CD4-positive, alpha-beta T cell (primary cell): Measurements from ENCODE around the gene XIAP. TPM values are rescaled to one million over a fixed set of nuclear protein-coding genes. Genes with fewer than 3 reads are reported as not detected.

Source experiments
- ATAC-seq: fragments of 200-7000 bp; cut with Tn5 transposase; one replicate; pipeline ENCODE4 v1.10.0; 2022; ENCODE audit warnings: mild to moderate bottlenecking; ENCODE audit not compliant: poor library complexity
- CTCF ChIA-PET: fragments of 350-600 bp; sonication (Branson Sonifier 250); formaldehyde crosslinking; loops from one replicate; lab custom pipeline; 2021; ENCODE audit warnings: antibody characterized with exemption, inconsistent platforms; lab: Charles Lee
- POLR2A ChIA-PET: fragments of 350-600 bp; sonication (Branson Sonifier 250); formaldehyde crosslinking; loops from one replicate; lab custom pipeline; 2021; ENCODE audit warnings: antibody characterized with exemption, inconsistent platforms; lab: Charles Lee
- DNase-seq, 14 experiments: peaks; one replicate each; pipeline ENCODE4 v3.0.0-alpha.2; 2013 to 2020; ENCODE audit warnings: mixed read lengths in 2 of 14
- H3K27ac ChIP-seq, 2 donors: one replicate each; pipeline versions ENCODE4 v1.5.1 to v1.7.0; 2013; ENCODE audit warnings: low read length in 2 of 2, low read depth in 1 of 2, mild to moderate bottlenecking in 1 of 2
- H3K27me3 ChIP-seq, 2 experiments: 1 replicate in 1 of 2; 2 replicates in 1 of 2; pipeline versions ENCODE4 v1.6.1 to v1.7.0; 2013; ENCODE audit warnings: low read length in 2 of 2, control low read depth in 1 of 2, mild to moderate bottlenecking in 1 of 2, moderate library complexity in 1 of 2; ENCODE audit not compliant: insufficient read depth in 2 of 2, control insufficient read depth in 1 of 2
- H3K36me3 ChIP-seq: one replicate; pipeline ENCODE4 v1.6.1; 2013; ENCODE audit warnings: low read length, control low read depth; ENCODE audit not compliant: insufficient read depth
- H3K4me1 ChIP-seq: one replicate; pipeline ENCODE4 v1.6.1; 2013; ENCODE audit warnings: low read length, control low read depth; ENCODE audit not compliant: insufficient read depth
- H3K4me3 ChIP-seq: one replicate; pipeline ENCODE4 v1.5.1; 2013; ENCODE audit warnings: mild to moderate bottlenecking, low read length, moderate library complexity
- H3K9me3 ChIP-seq, 2 experiments: 1 replicate in 1 of 2; 2 replicates in 1 of 2; pipeline versions ENCODE4 v1.6.1 to v1.7.0; 2013; ENCODE audit warnings: low read length in 2 of 2, mild to moderate bottlenecking in 2 of 2, control low read depth in 1 of 2, moderate library complexity in 1 of 2; ENCODE audit not compliant: control insufficient read depth in 1 of 2, insufficient read depth in 1 of 2
- H3K27ac Mint-ChIP-seq: one replicate; pipeline ENCODE4 v1.8.0; 2020; ENCODE audit warnings: mixed read lengths
- H3K27me3 Mint-ChIP-seq: one replicate; pipeline ENCODE4 v1.8.0; 2021; ENCODE audit warnings: mixed read lengths
- H3K36me3 Mint-ChIP-seq: one replicate; pipeline ENCODE4 v1.8.0; 2021; ENCODE audit warnings: low read depth, mixed read lengths
- H3K4me1 Mint-ChIP-seq: one replicate; pipeline ENCODE4 v1.8.0; 2021; ENCODE audit warnings: low read depth, mixed read lengths
- H3K4me3 Mint-ChIP-seq: one replicate; pipeline ENCODE4 v1.8.0; 2020; ENCODE audit warnings: mild to moderate bottlenecking, mixed read lengths
- H3K9me3 Mint-ChIP-seq: one replicate; pipeline ENCODE4 v1.8.0; 2020; ENCODE audit warnings: mixed read lengths
- CTCF ChIP-seq: fragments of 200-600 bp; IDR thresholded peaks from one replicate; pipeline ENCODE4 v1.8.0; 2022; ENCODE audit warnings: antibody characterized with exemption, mild to moderate bottlenecking
- intact Hi-C, 2 experiments: fragments of 100-400 bp; cut with DNase I in 1 of 2; cut with micrococcal nuclease in 1 of 2; formaldehyde crosslinking; loops; one replicate each; pipeline versions ENCODE4 v1.15.1 to v1.9.0; 2023 to 2025; cut with DNase I, micrococcal nuclease
- total RNA-seq, 174 experiments: library from RNA in 2 of 174; stranded (reverse) in 2 of 174; gene quantifications; one replicate each; pipeline ENCODE4 v1.2.3 and lab custom pipeline; 2021 to 2026

The XIAP gene
- total RNA-seq, 2 experiments from 2014 or later: 20.9 to 26.0 TPM

- Mint-ChIP-seq H3K27ac (no peak overlapping the region), H3K4me3 (no peak overlapping the region), H3K9me3 (no peaks in the 10 kb centered on the region), H3K4me1 (no peaks in the 10 kb centered on the region), H3K36me3 (no peaks in the 10 kb centered on the region), H3K27me3 (peaks cover 3% of the 10 kb centered on the region)
- Histone ChIP-seq H3K27ac (no peak overlapping the region), H3K4me1 (no peaks in the 10 kb centered on the region), H3K4me3 (no peak overlapping the region), H3K27me3 (no peaks in the 10 kb centered on the region), H3K9me3 (no peaks in the 10 kb centered on the region), H3K36me3 (no peaks in the 10 kb centered on the region)
- ChIA-PET CTCF (no interaction called here), POLR2A (no interaction called here)
- intact Hi-C loops: loop anchor here (5.0 to 10.0 kb wide), 4 partner anchors 52 to 184 kb away; partner anchors contain the start of gene STAG2 (in 1 of the 2)
- ATAC-seq (no peak), DNase-seq (peak in 3 of 14 experiments; percentile 16 to 38 (median 20))
- TF ChIP-seq CTCF: no peak
Measured at GRCh38 chrX:123830309-123830708, 29.5 kb upstream of the XIAP start.

GRCh38 chrX:123833387-123833786 lies 26.5 kb upstream of the XIAP start:
- Histone ChIP-seq H3K4me3 (no peak overlapping the region), H3K36me3 (no peaks in the 10 kb centered on the region), H3K27ac (no peak overlapping the region), H3K9me3 (no peaks in the 10 kb centered on the region), H3K27me3 (no peaks in the 10 kb centered on the region), H3K4me1 (no peaks in the 10 kb centered on the region)
- H3K27ac Mint-ChIP-seq: no peak overlapping the region
- CTCF ChIA-PET: interaction anchor here (0.7 to 1.4 kb wide), 7 partner anchors 11 to 385 kb away, joined by 3 to 5 read pairs (median 3); no protein-coding TSS in a partner anchor
- no peaks in the 10 kb centered on the region for H3K4me1 Mint-ChIP-seq
- H3K4me3 Mint-ChIP-seq: no peak overlapping the region
- POLR2A ChIA-PET: interaction anchor here (1.0 kb wide), 1 partner anchor 126 kb away, joined by 4 read pairs; no protein-coding TSS in a partner anchor
- H3K9me3 Mint-ChIP-seq: no peaks in the 10 kb centered on the region
- H3K36me3 Mint-ChIP-seq: no peaks in the 10 kb centered on the region
- peak; percentile 94 for ATAC-seq
- peak; percentile 22 to 76 (median 46) for DNase-seq
- peaks cover 3% of the 10 kb centered on the region for H3K27me3 Mint-ChIP-seq
- TF ChIP-seq CTCF: peak; percentile 61
- intact Hi-C loops: loop anchor here (1.0 to 10.0 kb wide), 6 partner anchors 49 to 181 kb away; partner anchors contain the start of gene STAG2 (in 1 of the 2)

GRCh38 chrX:123834116-123834515 lies 25.7 kb upstream of the XIAP start:
- POLR2A ChIA-PET: interaction anchor here (1.0 kb wide), 1 partner anchor 126 kb away, joined by 4 read pairs; no protein-coding TSS in a partner anchor

More at GRCh38 chrX:123834116-123834515, 25.7 kb upstream of the XIAP start:
- H3K27ac Mint-ChIP-seq: no peak overlapping the region
- no peak overlapping the region for H3K4me3 Mint-ChIP-seq
- peaks cover 3% of the 10 kb centered on the region for H3K27me3 Mint-ChIP-seq
- H3K27me3 ChIP-seq: no peaks in the 10 kb centered on the region
- H3K27ac ChIP-seq: no peak overlapping the region
- H3K36me3 ChIP-seq: no peaks in the 10 kb centered on the region
- intact Hi-C loops: loop anchor here (5.0 to 10.0 kb wide), 4 partner anchors 48 to 181 kb away; partner anchors contain the start of gene STAG2 (in 1 of the 2)
- TF ChIP-seq CTCF: no peak
- H3K9me3 ChIP-seq: no peaks in the 10 kb centered on the region
- H3K4me1 Mint-ChIP-seq: no peaks in the 10 kb centered on the region
- DNase-seq (no peak), ATAC-seq (no peak)
- no peak overlapping the region for H3K4me3 ChIP-seq
- H3K4me1 ChIP-seq: no peaks in the 10 kb centered on the region
- no peaks in the 10 kb centered on the region for H3K36me3 Mint-ChIP-seq
- CTCF ChIA-PET: interaction anchor here (1.3 to 1.4 kb wide), 2 partner anchors 17 to 50 kb away, joined by 3 read pairs; no protein-coding TSS in a partner anchor
- H3K9me3 Mint-ChIP-seq: no peaks in the 10 kb centered on the region
